ENCODE results near the gene CISD2.
A peak's percentile ranks its signal among the peaks of the same experiment; 100 is the strongest.
"Not testable (repeated sequence)": the region's sequence is repeated elsewhere in the genome, so short reads cannot be mapped to it uniquely, and the experiment has no call there.

The CISD2 gene

GRCh38 chr4:102862747-102863146 is 6.0 kb upstream of the CISD2 start:
- H3K4me3 ChIP-seq (IDR thresholded peaks at IDR 0.05; ENCODE audit: insufficient read depth, low read depth, low read length) = no peak overlapping the region
- TF ChIP-seq CTCF (conservative IDR thresholded peaks at IDR 0.05; ENCODE audit: low read depth, low read length) = no peak
- H3K36me3 ChIP-seq (ENCODE audit: insufficient read depth) = no peaks in the 10 kb centered on the region
- no peaks in the 10 kb centered on the region for H4K20me1 ChIP-seq (ENCODE audit: insufficient read depth)
- no peak overlapping the region for H2AFZ ChIP-seq (ENCODE audit: low read depth)
- H3K4me2 ChIP-seq = no peak overlapping the region
- H3K27me3 ChIP-seq (ENCODE audit: insufficient read depth, low read depth) = no peaks in the 10 kb centered on the region
- no peak overlapping the region for H3K27ac ChIP-seq
- H3K4me1 ChIP-seq (ENCODE audit: low read depth, poor library complexity, severe bottlenecking) = peaks cover 41% of the 10 kb centered on the region
- H3K9ac ChIP-seq = no peak overlapping the region
- peaks cover 48% of the 10 kb centered on the region for H3K79me2 ChIP-seq (ENCODE audit: insufficient read depth, low read depth)

- Histone ChIP-seq H3K4me2 (peak overlapping the region; percentile 97), H3K27ac (peak overlapping the region; percentile 100; the same call in 1 of the 2 replicates), H3K79me2 (ENCODE audit: insufficient read depth, low read depth) (peaks cover 63% of the 10 kb centered on the region), H3K4me1 (ENCODE audit: low read depth, poor library complexity, severe bottlenecking) (peaks cover 42% of the 10 kb centered on the region)
- not testable (repeated sequence) for H3K36me3 ChIP-seq (ENCODE audit: insufficient read depth); H3K27me3 ChIP-seq (ENCODE audit: insufficient read depth, low read depth); H3K4me3 ChIP-seq (IDR thresholded peaks at IDR 0.05; ENCODE audit: insufficient read depth, low read depth, low read length); H2AFZ ChIP-seq (ENCODE audit: low read depth); H4K20me1 ChIP-seq (ENCODE audit: insufficient read depth); H3K9ac ChIP-seq
Observed at GRCh38 chr4:102865327-102865726, 3.5 kb upstream of the CISD2 start.

- peak overlapping the region; percentile 97 for H3K4me2 ChIP-seq
- H3K9ac ChIP-seq = peak overlapping the region; percentile 98
- TF ChIP-seq CTCF (conservative IDR thresholded peaks at IDR 0.05; ENCODE audit: low read depth, low read length) = no peak
- 0 out of 2 replicates have a peak, but pooled peaks cover 3% of the 10 kb centered on the region for H3K36me3 ChIP-seq (ENCODE audit: insufficient read depth)
- no peaks in the 10 kb centered on the region for H4K20me1 ChIP-seq (ENCODE audit: insufficient read depth)
- peak overlapping the region; percentile 100 for H3K27ac ChIP-seq
- no peaks in the 10 kb centered on the region for H3K27me3 ChIP-seq (ENCODE audit: insufficient read depth, low read depth)
- peaks cover 85% of the 10 kb centered on the region for H3K79me2 ChIP-seq (ENCODE audit: insufficient read depth, low read depth)
- H3K4me1 ChIP-seq (ENCODE audit: low read depth, poor library complexity, severe bottlenecking) = peaks cover 64% of the 10 kb centered on the region
- no peak overlapping the region for H3K4me3 ChIP-seq (IDR thresholded peaks at IDR 0.05; ENCODE audit: insufficient read depth, low read depth, low read length)
- H2AFZ ChIP-seq (ENCODE audit: low read depth) = peak overlapping the region; percentile 50
Observed at GRCh38 chr4:102867278-102868152, 1.3 kb upstream of the CISD2 start.

DNA sequence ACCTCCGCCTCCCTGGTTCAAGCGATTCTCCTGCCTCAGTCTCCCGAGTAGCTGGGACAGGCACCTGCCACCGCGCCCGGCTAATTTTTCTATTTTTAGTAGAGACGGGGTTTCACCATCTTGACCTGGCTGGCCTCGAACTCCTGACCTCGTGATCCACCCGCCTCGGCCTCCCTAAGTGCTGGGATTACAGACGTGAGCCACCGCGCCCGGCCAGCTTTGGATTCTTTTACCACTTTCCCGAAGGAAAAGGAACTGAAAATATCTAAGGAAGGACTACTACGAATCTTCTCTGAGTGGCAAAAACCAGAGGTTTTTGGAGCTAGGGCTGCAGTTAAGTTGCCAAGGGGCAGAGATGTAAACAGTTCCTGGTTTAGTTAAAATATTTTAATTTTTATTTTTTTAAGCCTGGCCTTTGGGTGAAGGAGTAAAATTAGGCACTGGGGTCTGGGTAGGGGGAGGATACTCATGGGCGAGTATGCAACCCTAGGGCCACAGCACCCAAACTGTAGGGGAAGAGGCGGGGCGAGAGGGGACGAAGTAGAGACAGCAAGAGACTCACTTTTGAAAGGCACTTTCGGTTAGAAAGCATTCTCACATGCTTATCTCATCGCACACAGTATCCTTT is 525 bp upstream of the CISD2 start:
- Histone ChIP-seq H3K79me2 (ENCODE audit: insufficient read depth, low read depth) (peaks cover 89% of the 10 kb centered on the region), H4K20me1 (ENCODE audit: insufficient read depth) (no peaks in the 10 kb centered on the region), H3K4me2 (peak overlapping the region; percentile 97), H3K27ac (peak overlapping the region; percentile 100), H3K4me3 (IDR thresholded peaks at IDR 0.05; ENCODE audit: insufficient read depth, low read depth, low read length) (no peak overlapping the region), H2AFZ (ENCODE audit: low read depth) (peak overlapping the region; percentile 50), H3K4me1 (ENCODE audit: low read depth, poor library complexity, severe bottlenecking) (peaks cover 70% of the 10 kb centered on the region), H3K36me3 (ENCODE audit: insufficient read depth) (0 out of 2 replicates have a peak, but pooled peaks cover 5% of the 10 kb centered on the region), H3K9ac (peak overlapping the region; percentile 98), H3K27me3 (ENCODE audit: insufficient read depth, low read depth) (no peaks in the 10 kb centered on the region)
- no peak for TF ChIP-seq CTCF (conservative IDR thresholded peaks at IDR 0.05; ENCODE audit: low read depth, low read length)

All from KMS-11 (cell line).